ENCODE data around the gene KRCC1. TPM values are rescaled to one million over a fixed set of nuclear protein-coding genes. Genes with fewer than 3 reads are reported as not detected.
"Not testable (repeated sequence)": the region's sequence is repeated elsewhere in the genome, so short reads cannot be mapped to it uniquely, and the experiment has no call there.

KRCC1 gene
- total RNA-seq, 1 donor from 2014 or later = 17.1 TPM

DNA sequence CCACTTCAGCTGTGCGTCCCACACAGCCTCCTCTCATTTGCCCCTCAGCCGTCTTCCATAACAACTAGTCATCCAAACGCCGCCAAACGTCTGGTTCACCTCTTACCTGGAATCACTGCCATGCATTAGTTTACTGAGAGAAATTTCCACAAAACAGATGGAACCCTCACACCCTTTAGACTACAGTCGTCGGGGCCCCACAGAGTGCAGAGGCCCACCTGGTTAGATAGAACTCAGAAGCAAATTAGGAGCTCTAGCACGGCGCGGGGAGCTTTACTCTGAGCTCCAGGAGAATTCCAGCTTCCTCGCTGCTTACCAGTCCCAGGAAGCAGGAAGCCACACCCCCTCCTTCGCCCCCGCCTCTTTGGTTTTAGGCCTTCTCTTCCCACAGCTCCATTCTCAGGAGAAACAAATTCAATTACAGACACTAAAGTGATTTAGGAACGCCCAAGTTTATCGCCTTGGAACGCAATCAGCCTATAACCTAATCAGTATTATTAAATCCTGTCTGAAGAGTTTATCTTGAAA lies 48.6 kb downstream of the KRCC1 start:
- DNase-seq (ENCODE audit: low spot score in 2 of 2) (no peak), FAIRE-seq (no peak)

DNA sequence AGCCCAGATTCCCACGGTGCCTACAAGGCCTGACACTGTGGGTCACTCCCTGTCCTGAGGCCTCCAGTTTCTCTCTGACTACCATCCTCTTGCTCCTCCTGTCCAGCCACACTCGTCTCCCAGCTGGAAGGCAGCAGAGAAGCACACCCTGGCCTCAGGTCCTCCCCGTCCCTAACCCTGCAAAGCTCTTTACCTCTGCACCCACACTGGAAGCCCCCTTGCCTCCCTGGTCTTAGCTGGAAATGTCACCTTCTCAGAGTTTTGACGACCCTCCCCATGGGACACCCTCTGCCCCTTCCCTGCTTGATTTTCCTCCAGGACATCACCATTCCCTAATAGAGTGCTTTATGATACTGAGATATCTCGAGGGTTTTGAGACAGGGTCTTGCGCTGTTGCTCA lies 49.8 kb downstream of the KRCC1 start:
- DNase-seq (ENCODE audit: low spot score in 2 of 2) = no peak
- no peak for FAIRE-seq

DNA sequence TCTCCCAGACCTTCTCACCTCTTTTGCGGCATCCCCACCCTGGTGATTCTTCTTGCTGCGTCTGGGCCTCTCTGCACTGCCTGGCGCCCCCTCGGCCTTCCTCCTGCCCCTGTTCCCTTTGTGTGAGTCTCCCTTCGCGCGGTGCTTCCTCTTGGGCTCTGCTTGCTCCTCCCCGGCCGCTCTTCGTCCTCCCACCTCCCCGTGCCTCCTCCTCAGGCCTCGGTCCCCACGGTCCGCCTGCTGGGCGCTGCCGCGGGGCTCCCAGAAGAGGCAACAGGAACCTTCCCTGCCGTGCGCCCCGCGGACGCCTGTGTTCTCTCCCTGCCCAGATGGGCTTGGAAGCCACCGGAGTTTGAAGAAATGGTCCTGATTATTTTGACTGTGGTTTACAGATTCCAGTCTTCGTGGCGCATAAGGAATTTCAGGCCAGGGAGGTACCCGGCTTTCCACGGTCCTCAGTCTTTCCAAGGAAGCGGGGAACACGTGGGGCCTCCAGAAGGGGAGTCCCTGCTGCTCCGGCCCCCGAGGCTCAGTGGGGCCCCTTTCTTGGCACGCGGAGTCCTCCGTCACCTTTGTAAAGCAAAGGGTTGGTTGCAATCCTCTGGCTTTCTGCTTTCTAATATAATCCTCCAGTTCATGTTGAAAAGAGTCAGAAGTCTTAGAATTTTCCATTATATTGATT lies 52.4 kb downstream of the KRCC1 start:
- DNase-seq (ENCODE audit: low spot score in 2 of 2) = no peak
- no peak for FAIRE-seq

DNA sequence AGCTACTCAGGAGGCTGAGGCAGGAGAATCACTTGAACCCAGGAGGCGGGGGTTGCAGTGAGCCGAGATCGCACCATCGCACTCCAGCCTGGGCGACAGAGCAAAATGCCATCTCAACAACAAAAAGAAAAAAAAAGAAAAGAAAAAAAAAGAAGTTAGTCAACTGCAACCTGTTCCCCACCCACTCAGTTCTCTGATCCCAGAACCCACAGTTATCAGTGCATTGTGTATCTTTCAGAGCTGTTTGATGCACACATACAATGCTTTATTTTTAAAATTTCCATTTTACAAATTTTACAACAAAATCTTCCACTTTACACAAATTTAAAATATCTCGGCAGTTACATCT lies 53.2 kb downstream of the KRCC1 start:
- FAIRE-seq = peak; percentile 28

DNA sequence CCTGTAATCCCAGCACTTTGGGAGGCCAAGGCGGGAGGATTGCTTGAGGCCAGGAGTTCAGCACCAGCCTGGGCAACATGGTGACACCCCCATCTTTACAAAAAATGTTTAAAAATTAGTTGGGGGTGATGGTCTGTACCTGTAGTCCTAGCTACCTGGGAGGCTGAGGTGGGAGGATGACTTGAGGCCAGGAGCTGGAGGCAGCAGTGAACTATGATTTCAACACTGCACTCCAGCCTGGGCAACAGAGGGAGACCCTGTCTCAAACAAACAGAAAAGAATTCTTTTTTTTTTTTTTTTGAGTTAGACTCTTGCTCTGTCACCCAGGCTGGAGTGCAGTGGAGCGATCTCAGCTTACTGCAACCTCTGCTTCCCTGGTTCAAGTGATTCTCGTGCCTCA lies 55.1 kb downstream of the KRCC1 start:
- not testable (repeated sequence) for DNase-seq (ENCODE audit: low spot score in 2 of 2); FAIRE-seq

More for the DNA sequence above, 53.2 kb downstream of the KRCC1 start:
- no peak for DNase-seq (ENCODE audit: low spot score in 2 of 2)

DNA sequence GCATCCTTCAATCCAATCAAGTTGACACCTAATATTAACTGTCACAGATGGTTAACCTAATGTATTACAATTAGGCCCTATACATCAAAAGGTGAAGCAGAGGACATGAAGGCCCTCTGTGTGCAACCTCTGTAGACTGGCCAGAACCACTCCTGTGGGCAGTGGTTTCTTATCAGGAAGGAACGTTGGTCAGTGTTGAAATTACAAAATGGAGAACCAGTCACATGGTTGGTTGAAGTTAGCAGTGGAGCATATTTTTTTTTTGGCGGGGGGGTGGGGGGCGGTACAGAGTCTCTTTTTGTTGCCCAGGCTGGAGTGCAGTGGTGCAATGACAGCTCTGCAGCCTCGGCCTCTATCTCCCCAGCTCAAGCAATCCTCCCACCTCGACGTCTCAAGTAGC lies 59.0 kb downstream of the KRCC1 start:
- FAIRE-seq (no peak), DNase-seq (ENCODE audit: low spot score in 2 of 2) (no peak)

DNA sequence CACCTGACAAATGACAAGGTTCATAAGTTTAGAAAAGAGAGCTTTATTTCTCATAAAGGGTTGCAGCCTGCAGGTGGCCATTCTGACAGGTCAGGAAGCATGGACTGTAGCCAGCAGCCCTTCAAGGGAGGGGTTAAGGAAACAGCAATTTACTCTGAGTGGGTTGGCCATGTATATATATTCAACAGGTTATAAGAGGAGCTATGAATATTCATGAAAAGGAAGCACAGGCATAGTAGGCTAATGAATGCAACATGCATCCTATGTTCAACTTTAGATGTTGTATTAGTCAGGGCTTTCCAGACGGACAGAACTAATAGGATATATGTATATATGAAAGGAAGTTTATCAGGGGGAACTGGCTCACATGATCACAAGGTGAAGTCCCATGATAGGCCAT lies 59.8 kb downstream of the KRCC1 start:
- no peak for DNase-seq (ENCODE audit: low spot score in 2 of 2)
- no peak for FAIRE-seq

DNA sequence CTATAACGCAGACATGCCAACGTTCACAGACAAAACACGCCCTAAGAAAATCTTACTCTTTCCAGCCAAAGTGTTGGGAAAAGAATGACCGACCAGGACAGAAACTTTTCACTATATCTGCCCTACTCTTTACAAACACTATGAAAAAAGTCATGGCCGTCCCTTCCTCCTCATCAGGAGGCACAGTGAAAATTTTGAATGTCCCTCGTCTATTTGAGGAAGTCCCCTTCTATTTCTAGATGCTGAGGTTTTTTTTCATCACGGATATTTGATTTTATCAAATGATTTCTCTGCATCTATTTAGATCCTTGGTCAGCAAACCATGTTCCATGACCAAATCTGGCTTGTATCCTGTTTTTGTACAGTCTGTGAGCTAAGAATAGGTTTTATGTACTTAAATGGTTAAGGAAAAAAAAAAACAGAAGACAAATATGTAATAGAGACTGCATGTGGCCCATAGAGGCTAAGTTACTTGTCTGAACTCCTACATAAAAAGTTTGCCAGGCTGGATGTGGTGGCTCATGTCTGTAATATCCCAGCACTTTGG lies 61.2 kb downstream of the KRCC1 start:
- not testable (repeated sequence) for FAIRE-seq; DNase-seq (ENCODE audit: low spot score in 2 of 2)

DNA sequence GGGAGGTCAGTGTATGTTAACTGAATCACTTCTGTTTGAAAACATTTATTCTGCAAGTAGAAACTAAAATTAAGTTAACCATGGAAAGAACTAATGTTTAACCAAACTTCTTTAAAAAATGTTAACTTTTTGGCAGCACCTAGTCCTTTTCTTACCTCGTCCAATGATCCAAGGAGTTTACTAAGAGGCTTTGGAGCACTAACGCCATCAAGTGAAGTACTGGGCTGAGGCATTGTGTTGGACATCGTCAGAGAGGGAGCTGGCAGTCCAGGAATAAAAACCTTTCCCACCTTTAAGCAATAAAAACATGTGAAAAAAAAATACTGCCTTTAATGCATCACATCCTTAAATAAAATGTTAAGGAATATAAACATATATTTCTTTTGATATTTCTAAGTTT lies 63.0 kb downstream of the KRCC1 start:
- not testable (repeated sequence) for DNase-seq (ENCODE audit: low spot score in 2 of 2)
- peak; percentile 54 for FAIRE-seq

DNA sequence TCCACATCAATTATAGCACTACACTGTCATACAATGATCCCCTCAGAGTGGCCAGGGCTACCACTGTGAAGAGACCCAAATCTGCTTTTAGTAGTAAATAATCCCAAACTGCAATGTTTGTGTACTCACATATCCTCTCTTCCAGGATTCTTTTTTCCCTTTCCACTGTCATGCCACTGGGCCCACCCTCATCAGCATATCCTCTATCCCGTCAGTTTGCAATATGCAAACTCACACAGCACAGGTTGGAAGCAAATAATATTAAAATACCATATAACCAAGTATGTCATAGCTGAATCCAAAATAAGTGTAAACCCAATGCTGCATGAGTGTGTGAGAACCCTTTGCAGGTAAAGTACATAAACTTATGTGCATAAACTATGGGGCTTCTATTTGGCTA lies 68.1 kb downstream of the KRCC1 start:
- DNase-seq (ENCODE audit: low spot score in 2 of 2); FAIRE-seq: not testable (repeated sequence)

DNA sequence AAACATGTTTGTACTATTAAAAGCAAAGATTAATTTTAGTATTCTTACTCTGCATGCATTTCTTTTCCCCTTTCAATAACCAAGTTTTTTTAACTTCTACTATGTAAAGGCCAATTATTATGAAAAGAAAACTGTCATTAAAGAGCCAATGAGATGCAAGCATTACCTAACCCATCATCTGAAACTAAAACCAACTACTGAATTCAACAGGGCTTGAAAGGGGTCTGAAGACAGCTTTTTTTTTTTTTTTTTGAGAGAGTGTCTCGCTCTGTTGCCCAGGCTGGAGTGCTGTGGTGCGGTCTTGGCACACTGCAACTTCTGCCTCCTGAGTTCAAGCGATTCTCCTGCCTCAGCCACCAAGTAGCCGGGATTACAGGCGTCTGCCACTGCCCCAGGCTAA lies 69.7 kb downstream of the KRCC1 start:
- DNase-seq (ENCODE audit: low spot score in 2 of 2); FAIRE-seq: not testable (repeated sequence)

DNA sequence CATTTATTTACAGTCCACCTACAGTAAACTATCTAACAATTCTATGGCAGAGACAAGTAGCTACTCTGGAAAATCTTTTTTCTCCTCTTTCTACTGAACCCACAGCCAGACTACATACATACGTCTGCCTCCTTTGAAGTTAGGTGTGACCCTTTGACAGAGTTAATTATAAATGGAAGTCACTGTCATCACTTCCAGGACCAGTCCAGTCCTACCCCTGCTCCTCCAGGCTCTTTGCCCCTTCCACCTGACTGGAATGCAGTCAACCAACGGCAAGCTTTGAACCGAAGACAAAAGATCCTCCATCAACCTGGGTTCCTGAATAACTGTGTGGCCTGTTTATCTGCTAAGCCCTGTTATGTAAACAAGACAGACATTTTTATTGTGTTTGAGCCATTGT lies 74.4 kb downstream of the KRCC1 start:
- DNase-seq (ENCODE audit: low spot score in 2 of 2); FAIRE-seq: not testable (repeated sequence)

Small RNAs within 50 kb of the gene (small RNA-seq; reads per million reads assigned to genes)
- gene MIR4780 (not detected), gene RNU2-63P (6.1 reads per million, percentile 93 among the genes with 10 or more reads in this experiment)

Other genes starting within 250 kb of the KRCC1 start
- gene RGPD2, start 230.0 kb downstream of the KRCC1 start, total RNA-seq = 2.9 TPM
- gene RNU2-63P, start 39.2 kb downstream of the KRCC1 start, total RNA-seq = not detected
- gene SMYD1, start 12.0 kb upstream of the KRCC1 start, total RNA-seq = not detected
- gene FABP1, start 72.3 kb upstream of the KRCC1 start, total RNA-seq = not detected
- 2.0 TPM for gene THNSL2, start 114.6 kb upstream of the KRCC1 start, total RNA-seq